ENCODE results near the gene ALDH6A1. TPM values are rescaled to one million over a fixed set of nuclear protein-coding genes. Genes with fewer than 3 reads are reported as not detected.

ALDH6A1 gene
- total and polyA plus RNA-seq, 4 donors = 8.7 to 43.3 (median 21.1) TPM

DNA sequence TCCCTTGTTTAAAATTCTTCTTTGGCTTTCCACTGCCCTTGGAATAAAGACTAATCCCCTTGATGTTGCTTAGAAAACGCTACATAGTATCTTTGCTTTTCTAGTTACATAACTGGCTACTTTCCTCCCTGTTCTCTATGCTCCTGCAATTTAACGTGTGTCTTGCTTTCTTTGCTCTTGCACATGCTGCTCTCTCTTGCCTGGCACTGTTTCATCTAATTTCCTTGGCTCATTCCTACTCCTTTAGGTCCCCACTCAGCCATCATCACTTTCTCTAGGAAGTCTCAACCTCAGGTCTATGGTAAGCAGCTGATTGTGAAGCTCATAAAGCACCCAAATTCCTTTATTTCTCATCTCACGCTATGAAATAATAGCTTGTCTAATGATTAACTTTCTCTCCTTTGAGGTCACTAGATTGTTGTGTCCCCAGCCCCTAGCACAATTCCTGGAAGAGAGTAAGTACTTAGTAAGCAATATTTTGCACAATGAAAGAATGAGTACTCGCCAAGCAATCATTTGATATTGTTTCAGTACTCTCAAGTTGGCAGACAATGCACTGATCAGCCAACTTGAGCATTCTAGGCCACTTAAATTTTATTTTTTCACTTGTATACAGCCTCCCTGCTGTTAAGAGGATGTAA lies 3.3 kb downstream of the ALDH6A1 start:
- H3K27me3 ChIP-seq (ENCODE audit: control insufficient read depth in 3 of 3, insufficient read depth in 3 of 3, low read length in 2 of 3) = no peaks in the 10 kb centered on the region
- H3K27ac ChIP-seq (ENCODE audit: low read depth in 1 of 2, low read length in 1 of 2) = peak overlapping the region in 1 of 2 donors; percentile 6
- H3K9me3 ChIP-seq (ENCODE audit: control insufficient read depth in 4 of 4, insufficient read depth in 3 of 4, low read length in 3 of 4) = no peaks in the 10 kb centered on the region
- TF ChIP-seq, protein P1, sequence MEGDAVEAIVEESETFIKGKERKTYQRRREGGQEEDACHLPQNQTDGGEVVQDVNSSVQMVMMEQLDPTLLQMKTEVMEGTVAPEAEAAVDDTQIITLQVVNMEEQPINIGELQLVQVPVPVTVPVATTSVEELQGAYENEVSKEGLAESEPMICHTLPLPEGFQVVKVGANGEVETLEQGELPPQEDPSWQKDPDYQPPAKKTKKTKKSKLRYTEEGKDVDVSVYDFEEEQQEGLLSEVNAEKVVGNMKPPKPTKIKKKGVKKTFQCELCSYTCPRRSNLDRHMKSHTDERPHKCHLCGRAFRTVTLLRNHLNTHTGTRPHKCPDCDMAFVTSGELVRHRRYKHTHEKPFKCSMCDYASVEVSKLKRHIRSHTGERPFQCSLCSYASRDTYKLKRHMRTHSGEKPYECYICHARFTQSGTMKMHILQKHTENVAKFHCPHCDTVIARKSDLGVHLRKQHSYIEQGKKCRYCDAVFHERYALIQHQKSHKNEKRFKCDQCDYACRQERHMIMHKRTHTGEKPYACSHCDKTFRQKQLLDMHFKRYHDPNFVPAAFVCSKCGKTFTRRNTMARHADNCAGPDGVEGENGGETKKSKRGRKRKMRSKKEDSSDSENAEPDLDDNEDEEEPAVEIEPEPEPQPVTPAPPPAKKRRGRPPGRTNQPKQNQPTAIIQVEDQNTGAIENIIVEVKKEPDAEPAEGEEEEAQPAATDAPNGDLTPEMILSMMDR (IDR thresholded peaks at IDR 0.05; ENCODE audit: control extremely low read depth, extremely low read depth) = no peak
- H3K9ac ChIP-seq (ENCODE audit: insufficient read depth in 1 of 2, low read length in 2 of 2) = no peak overlapping the region
- H3K4me3 ChIP-seq = no peak overlapping the region
- peaks cover 0 to 17% (median 9%) of the 10 kb centered on the region in 5 donors for H3K4me1 ChIP-seq (ENCODE audit: control insufficient read depth in 5 of 5, insufficient read depth in 5 of 5, low read length in 5 of 5)
- ATAC-seq (ENCODE audit: insufficient read depth, low FRiP score) = no peak
- DNase-seq = peak in 2 of 3 donors; percentile 4 to 6
- 52 to 75% methylated on average over 4 of the region's 4 CpGs for WGBS, 2 donors
- peaks cover 0 to 4% (median 0%) of the 10 kb centered on the region in 4 donors for H3K36me3 ChIP-seq (ENCODE audit: control insufficient read depth in 4 of 4, insufficient read depth in 4 of 4, low read length in 4 of 4)

DNA sequence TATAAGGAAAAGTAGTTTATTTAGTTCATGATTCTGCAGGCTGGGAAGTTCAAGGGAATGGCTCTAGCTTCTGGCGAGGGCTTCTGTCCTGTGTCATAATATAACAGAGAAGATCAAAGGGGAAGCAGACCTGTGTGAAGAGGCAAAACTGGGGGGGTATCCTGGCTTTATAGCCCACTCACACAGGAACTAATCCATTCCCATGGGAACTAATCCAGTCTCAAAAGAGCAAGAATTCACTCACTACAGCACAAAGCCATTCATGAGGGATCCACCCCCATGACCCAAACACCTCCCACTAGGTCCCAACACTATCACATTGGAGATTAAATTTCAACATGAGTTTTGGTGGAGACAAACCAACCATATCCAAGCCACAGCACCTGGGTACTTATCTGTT lies 6.9 kb downstream of the ALDH6A1 start:
- Histone ChIP-seq H3K27me3 (ENCODE audit: control insufficient read depth in 3 of 3, insufficient read depth in 3 of 3, low read length in 2 of 3) (no peaks in the 10 kb centered on the region), H3K36me3 (ENCODE audit: control insufficient read depth in 4 of 4, insufficient read depth in 4 of 4, low read length in 4 of 4) (peaks cover 0 to 14% (median 3%) of the 10 kb centered on the region in 4 donors), H3K4me3 (no peak overlapping the region), H3K4me1 (ENCODE audit: control insufficient read depth in 5 of 5, insufficient read depth in 5 of 5, low read length in 5 of 5) (peaks cover 0 to 5% (median 0%) of the 10 kb centered on the region in 5 donors), H3K9ac (ENCODE audit: insufficient read depth in 1 of 2, low read length in 2 of 2) (no peak overlapping the region), H3K9me3 (ENCODE audit: control insufficient read depth in 4 of 4, insufficient read depth in 3 of 4, low read length in 3 of 4) (no peaks in the 10 kb centered on the region), H3K27ac (ENCODE audit: low read depth in 1 of 2, low read length in 1 of 2) (no peak overlapping the region)
- no peak for DNase-seq
- 43 to 93% methylated on average over 1 of the region's 1 CpG for WGBS, 2 donors
- TF ChIP-seq, protein P1 (IDR thresholded peaks at IDR 0.05; ENCODE audit: control extremely low read depth, extremely low read depth) = no peak
- ATAC-seq (ENCODE audit: insufficient read depth, low FRiP score) = no peak

DNA sequence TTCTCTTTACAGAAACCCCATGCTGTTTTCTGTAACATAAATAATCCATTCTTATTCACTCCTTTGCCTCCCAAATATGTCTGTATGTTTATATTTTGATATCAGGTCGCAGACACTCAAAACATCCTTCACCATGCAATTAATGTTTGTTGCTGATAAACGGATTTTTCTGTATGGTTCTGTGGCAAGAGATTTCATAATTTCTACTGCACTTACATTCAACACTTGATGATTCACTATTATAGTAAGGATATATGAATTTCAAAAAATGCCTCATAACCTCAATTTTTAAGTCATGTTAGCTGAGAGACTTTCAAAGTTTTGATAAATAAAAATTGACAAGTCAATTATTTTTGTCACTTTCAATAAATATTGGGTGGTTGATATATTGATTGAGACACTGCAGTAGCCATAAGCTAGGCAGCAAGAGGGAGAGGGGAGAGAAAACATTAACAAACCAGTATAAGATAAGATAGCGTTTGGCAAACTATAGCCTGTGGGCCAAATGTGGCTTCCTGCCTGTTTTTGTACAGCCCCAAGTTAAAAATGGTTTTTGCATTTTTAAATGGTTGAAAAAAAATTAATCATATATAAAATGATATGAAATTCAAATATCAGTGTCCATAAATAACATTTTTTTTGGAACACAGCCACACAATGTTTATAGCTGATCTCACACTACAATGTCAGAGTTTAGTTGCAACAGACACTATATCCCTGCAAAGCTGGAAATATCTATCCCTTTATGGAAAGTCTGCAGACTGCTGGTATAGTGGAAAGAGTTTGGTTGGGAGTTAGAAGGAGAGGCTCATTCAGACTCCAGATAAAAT lies 18.3 kb downstream of the ALDH6A1 start:
- no peaks in the 10 kb centered on the region for H3K27me3 ChIP-seq (ENCODE audit: control insufficient read depth in 3 of 3, insufficient read depth in 3 of 3, low read length in 2 of 3)
- no peak overlapping the region for H3K4me3 ChIP-seq
- no peaks in the 10 kb centered on the region for H3K9me3 ChIP-seq (ENCODE audit: control insufficient read depth in 4 of 4, insufficient read depth in 3 of 4, low read length in 3 of 4)
- no peak for ATAC-seq (ENCODE audit: insufficient read depth, low FRiP score)
- peaks cover 0 to 6% (median 0%) of the 10 kb centered on the region in 5 donors for H3K4me1 ChIP-seq (ENCODE audit: control insufficient read depth in 5 of 5, insufficient read depth in 5 of 5, low read length in 5 of 5)
- 67 to 77% methylated on average over 3 of the region's 3 CpGs for WGBS, 2 donors
- peak in 2 of 3 donors; percentile 38 to 67 for DNase-seq
- H3K36me3 ChIP-seq (ENCODE audit: control insufficient read depth in 4 of 4, insufficient read depth in 4 of 4, low read length in 4 of 4) = peaks cover 17 to 38% (median 28%) of the 10 kb centered on the region in 4 donors
- no peak overlapping the region for H3K9ac ChIP-seq (ENCODE audit: insufficient read depth in 1 of 2, low read length in 2 of 2)
- H3K27ac ChIP-seq (ENCODE audit: low read depth in 1 of 2, low read length in 1 of 2) = no peak overlapping the region
- TF ChIP-seq, protein P1 (IDR thresholded peaks at IDR 0.05; ENCODE audit: control extremely low read depth, extremely low read depth) = no peak

All from lung (tissue), 12 donors.